Esophagus muscularis mucosa (tissue), 4 donors: ENCODE results near the gene LILRB3.

Source experiments
- CTCF ChIP-seq, 3 experiments: fragments of 200-600 bp in 2 of 3; fragments of 450-650 bp in 1 of 3; sonication (generic) in 2 of 3; IDR thresholded peaks; one replicate each; pipeline ENCODE4 v1.5.1; 2017 to 2019; ENCODE audit warnings: antibody characterized with exemption in 3 of 3, mild to moderate bottlenecking in 2 of 3, moderate library complexity in 1 of 3
- EP300 ChIP-seq: sonication (generic); formaldehyde crosslinking; IDR thresholded peaks from one replicate; pipeline ENCODE4 v1.6.1; 2017; ENCODE audit warnings: antibody characterized with exemption
- POLR2A ChIP-seq: fragments of 450-650 bp; IDR thresholded peaks from one replicate; pipeline ENCODE4 v1.6.1; 2017; ENCODE audit warnings: antibody characterized with exemption, moderate library complexity, mild to moderate bottlenecking, low read depth
- POLR2AphosphoS5 ChIP-seq, 2 donors: sonication (generic); formaldehyde crosslinking; IDR thresholded peaks; one replicate each; pipeline ENCODE4 v1.6.1; 2017; ENCODE audit warnings: antibody characterized with exemption in 2 of 2

GRCh38 chr19:54172471-54173358 lies 50.1 kb downstream of the LILRB3 start, which contains the start of gene TMC4:
- no peak for TF ChIP-seq POLR2A
- TF ChIP-seq CTCF (IDR thresholded peaks at IDR 0.05), result no peak
- no peak for TF ChIP-seq POLR2AphosphoS5 (IDR thresholded peaks at IDR 0.05)
- TF ChIP-seq EP300, result no peak
